Bronchial epithelial cell (primary cell): ENCODE measurements around the gene PSPN. TPM values are rescaled to one million over a fixed set of nuclear protein-coding genes. Genes with fewer than 3 reads are reported as not detected.
"Not testable (repeated sequence)": the region's sequence is repeated elsewhere in the genome, so short reads cannot be mapped to it uniquely, and the experiment has no call there.

Source experiments
- DNase-seq: peaks from one replicate; pipeline ENCODE4 v3.0.0-alpha.2; 2010; ENCODE audit warnings: low read depth
- FAIRE-seq: peaks from 2 replicates; lab custom pipeline; 2011; peaks lifted over from hg19 to GRCh38; lab: Jason Lieb, UNC
- H3K27me3 ChIP-seq: 2 replicates; pipeline ENCODE4 v1.5.1; 2011; ENCODE audit warnings: low read length; ENCODE audit not compliant: control insufficient read depth, insufficient read depth
- H3K36me3 ChIP-seq: 2 replicates; pipeline ENCODE4 v1.5.1; 2011; ENCODE audit warnings: low read length; ENCODE audit not compliant: control insufficient read depth, insufficient read depth
- H3K4me3 ChIP-seq: 2 replicates; pipeline ENCODE4 v1.5.1; 2011; ENCODE audit warnings: mild to moderate bottlenecking, low read depth, low read length, control low read depth
- CTCF ChIP-seq: IDR thresholded peaks from 2 replicates; pipeline ENCODE4 v1.5.1; 2011; ENCODE audit warnings: mild to moderate bottlenecking, moderate library complexity, low read length, control low read depth, inconsistent platforms; ENCODE audit not compliant: insufficient read depth, severe bottlenecking
- total RNA-seq: library from RNA; depleted of rRNA; stranded (reverse); fragments of >200 nt; gene quantifications from 2 replicates; pipeline ENCODE4 v1.2.1, GENCODE V29; 2014

Gene PSPN
- total RNA-seq, 1 donor from 2014 or later: 0.26 TPM

GRCh38 chr19:6409346-6409745, 33.6 kb upstream of the PSPN start:
- H3K4me3 ChIP-seq: no peak overlapping the region
- DNase-seq (no peak), FAIRE-seq (no peak)
- no peaks in the 10 kb centered on the region for H3K27me3 ChIP-seq
- H3K36me3 ChIP-seq: peaks cover 2% of the 10 kb centered on the region
- no peak for TF ChIP-seq CTCF

GRCh38 chr19:6406401-6406800, 30.7 kb upstream of the PSPN start:
- Histone ChIP-seq H3K4me3 (no peak overlapping the region), H3K36me3 (no peaks in the 10 kb centered on the region), H3K27me3 (no peaks in the 10 kb centered on the region)
- no peak for TF ChIP-seq CTCF
- no peak for DNase-seq
- no peak for FAIRE-seq

- Histone ChIP-seq H3K4me3 (no peak overlapping the region), H3K27me3 (no peaks in the 10 kb centered on the region), H3K36me3 (no peaks in the 10 kb centered on the region)
- TF ChIP-seq CTCF: no peak
- DNase-seq (no peak), FAIRE-seq (no peak)
These were observed 27.3 kb upstream of the PSPN start for GRCh38 chr19:6402837-6403608.

GRCh38 chr19:6402058-6402457, 26.3 kb upstream of the PSPN start:
- DNase-seq (no peak), FAIRE-seq (no peak)
- no peak for TF ChIP-seq CTCF

GRCh38 chr19:6400062-6400944, 24.6 kb upstream of the PSPN start:
- not testable (repeated sequence) for FAIRE-seq, H3K4me3 ChIP-seq, H3K27me3 ChIP-seq, DNase-seq, H3K36me3 ChIP-seq

More at GRCh38 chr19:6402058-6402457, 26.3 kb upstream of the PSPN start:
- no peaks in the 10 kb centered on the region for H3K36me3 ChIP-seq
- H3K4me3 ChIP-seq: no peak overlapping the region
- no peaks in the 10 kb centered on the region for H3K27me3 ChIP-seq

GRCh38 chr19:6396305-6396704, 20.6 kb upstream of the PSPN start:
- TF ChIP-seq CTCF: no peak
- H3K27me3 ChIP-seq: no peaks in the 10 kb centered on the region
- no peak for FAIRE-seq
- no peak for DNase-seq
- peaks cover 2% of the 10 kb centered on the region for H3K36me3 ChIP-seq
- H3K4me3 ChIP-seq: no peak overlapping the region
